Measurements from ENCODE around the gene SDCCAG8.

GRCh38 chr1:243490748-243491686 lies 235.2 kb downstream of the SDCCAG8 start:
- TF ChIP-seq POLR2A (IDR thresholded peaks at IDR 0.05) (no peak), CTCF (IDR thresholded peaks at IDR 0.05 in 8 of 11, conservative IDR thresholded peaks at IDR 0.05 in 3 of 11) (no peak)

Data from spleen (tissue), 7 donors.